ENCODE measurements around the gene UTP4.
"Not testable (repeated sequence)": the region's sequence is repeated elsewhere in the genome, so short reads cannot be mapped to it uniquely, and the experiment has no call there.

Gene UTP4

GRCh38 chr16:69111216-69111875 is 21.1 kb upstream of the UTP4 start:
- no peak for DNase-seq

DNA sequence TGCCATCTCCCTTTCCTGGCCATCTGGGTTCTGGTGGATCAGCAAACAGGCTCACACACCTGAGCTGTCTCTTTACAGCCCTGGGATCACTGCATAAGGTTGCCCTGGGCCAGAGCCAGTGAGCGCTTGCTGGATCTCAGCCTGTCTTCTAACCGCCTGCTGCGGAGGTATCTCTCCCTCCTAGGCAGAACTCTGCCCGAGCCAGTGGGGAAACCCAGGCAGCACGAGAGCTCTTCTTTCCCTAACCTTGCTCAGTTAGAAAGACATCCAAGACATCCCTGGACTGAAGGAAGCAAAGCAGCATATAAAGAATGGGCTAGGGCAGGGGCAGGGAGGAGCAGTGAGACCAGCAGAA is 20.6 kb upstream of the UTP4 start:
- DNase-seq: no peak

DNA sequence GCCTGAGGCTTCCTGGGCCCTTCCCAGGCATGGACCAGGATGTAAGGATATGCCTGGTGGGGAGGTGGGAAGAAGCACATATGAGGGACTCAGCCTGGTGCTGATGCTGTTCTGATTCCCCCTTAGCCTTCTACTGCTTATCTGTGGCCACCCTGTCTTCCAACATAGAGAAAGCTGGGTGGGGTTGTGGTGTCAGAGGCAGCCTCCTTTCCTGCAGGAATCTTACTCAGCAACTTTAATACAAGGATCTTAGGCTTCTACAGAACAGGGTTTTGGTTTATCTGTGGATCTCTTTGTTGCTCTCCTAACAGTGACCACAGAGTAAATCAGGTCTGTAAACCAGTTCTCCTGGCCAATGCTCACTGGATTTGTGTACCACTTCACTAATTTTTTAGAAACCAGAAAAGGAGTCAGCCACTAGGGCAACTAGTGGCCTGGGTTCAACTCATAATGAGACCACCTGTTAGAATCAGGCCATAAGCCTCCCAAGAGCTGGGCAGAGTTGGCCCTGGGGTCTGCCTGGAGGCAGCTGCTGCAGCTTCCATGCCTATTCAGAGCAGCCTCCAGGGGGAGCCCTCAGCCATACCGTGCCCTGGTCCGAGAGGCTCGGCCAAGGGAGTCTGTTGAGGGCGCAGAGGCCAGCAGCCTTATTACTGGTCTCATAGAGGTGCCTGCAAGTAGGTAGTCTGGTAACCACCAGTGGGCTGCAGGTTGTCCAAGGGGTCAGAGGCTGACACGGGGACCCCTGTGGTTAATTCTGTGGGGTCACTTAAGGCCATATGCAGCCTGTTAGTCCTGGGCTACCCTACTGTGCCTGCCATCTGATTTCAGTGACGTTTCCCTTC is 19.9 kb upstream of the UTP4 start:
- no peak for DNase-seq

DNA sequence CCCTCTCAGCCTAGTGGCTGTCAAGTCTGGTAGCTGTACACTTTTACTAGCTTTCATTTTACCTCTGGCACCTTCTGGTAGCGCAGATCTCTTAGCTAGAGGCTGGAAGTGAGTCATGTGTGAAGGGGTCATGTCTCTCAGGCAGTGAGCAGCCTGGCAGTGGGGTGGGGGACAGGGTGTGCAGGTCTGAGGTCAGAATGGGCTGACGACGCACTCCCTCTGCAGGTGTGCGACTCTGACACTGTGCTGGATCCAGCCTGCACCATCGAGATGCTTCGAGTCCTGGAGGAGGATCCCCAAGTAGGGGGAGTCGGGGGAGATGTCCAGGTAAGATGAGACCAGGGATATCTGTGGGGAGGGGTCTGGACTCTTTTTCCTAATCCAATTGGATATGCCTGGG is 19.2 kb upstream of the UTP4 start:
- DNase-seq: no peak

DNA sequence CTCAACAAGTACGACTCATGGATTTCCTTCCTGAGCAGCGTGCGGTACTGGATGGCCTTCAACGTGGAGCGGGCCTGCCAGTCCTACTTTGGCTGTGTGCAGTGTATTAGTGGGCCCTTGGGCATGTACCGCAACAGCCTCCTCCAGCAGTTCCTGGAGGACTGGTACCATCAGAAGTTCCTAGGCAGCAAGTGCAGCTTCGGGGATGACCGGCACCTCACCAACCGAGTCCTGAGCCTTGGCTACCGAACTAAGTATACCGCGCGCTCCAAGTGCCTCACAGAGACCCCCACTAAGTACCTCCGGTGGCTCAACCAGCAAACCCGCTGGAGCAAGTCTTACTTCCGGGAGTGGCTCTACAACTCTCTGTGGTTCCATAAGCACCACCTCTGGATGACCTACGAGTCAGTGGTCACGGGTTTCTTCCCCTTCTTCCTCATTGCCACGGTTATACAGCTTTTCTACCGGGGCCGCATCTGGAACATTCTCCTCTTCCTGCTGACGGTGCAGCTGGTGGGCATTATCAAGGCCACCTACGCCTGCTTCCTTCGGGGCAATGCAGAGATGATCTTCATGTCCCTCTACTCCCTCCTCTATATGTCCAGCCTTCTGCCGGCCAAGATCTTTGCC is 18.0 kb upstream of the UTP4 start:
- DNase-seq: no peak

- DNase-seq: no peak
Measured at GRCh38 chr16:69114976-69115355, 17.5 kb upstream of the UTP4 start.

GRCh38 chr16:69115361-69115760 is 17.1 kb upstream of the UTP4 start:
- DNase-seq: no peak

GRCh38 chr16:69115837-69116236 is 16.6 kb upstream of the UTP4 start:
- DNase-seq: no peak

GRCh38 chr16:69116256-69116875 is 16.1 kb upstream of the UTP4 start:
- DNase-seq: no peak

DNA sequence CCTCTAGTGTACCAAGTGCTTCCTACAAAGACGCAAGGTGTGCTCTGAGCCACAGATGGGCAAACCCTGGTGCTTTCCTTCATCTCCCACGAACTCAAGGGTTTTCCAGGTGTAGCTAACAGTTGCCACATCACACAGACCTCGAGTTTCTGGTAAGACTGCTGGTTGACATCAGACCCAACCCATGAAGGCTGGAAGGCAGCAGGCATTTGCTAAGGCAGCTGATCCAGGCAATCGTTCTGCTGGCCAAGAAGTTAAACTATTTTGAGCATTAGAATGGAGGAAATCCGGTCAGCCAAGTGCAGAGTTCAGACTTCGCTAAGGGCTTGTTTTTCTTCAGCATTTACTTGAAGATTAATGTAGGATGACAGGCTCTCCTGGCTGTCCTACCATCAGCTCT is 15.5 kb upstream of the UTP4 start:
- no peak for DNase-seq

DNA sequence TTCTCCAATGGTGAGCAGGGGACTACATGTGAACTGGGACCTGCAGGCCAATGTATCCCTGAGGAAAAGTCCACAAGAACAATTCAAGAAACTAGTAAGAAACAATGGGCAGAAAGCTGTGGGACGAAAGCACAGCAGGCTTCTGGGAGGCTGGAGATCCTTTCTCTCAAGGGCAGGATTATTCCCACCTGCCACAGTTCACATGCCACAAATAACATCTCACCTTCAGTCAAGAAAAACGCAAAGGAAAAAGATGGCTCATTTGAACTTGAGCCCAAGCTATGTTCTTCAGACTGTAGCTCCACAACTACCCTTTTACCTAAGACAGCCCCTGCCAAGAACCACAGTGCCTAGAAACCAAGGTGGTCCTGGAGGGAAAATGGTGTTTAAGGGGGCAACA is 14.0 kb upstream of the UTP4 start:
- no peak for DNase-seq

DNA sequence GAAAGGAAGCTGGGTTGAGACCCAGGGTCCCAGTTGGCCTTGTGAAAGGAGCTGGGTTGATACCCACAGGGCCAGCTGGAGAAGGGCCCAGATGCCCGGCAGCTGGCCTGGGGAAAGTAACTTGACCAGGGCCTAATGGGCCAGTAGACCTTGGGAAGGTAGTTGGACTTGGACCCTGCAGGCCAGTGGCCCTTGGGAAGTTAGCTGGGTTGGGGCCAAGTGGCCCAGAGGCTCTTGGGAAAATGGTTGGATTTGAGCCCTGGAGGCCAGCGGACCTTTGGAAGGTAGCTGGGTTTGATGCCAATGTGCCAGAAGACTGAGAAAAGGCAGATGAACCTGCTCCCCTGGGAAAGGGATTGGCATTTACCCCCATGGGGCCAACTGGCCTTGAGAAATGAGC is 13.5 kb upstream of the UTP4 start:
- DNase-seq: no peak

DNA sequence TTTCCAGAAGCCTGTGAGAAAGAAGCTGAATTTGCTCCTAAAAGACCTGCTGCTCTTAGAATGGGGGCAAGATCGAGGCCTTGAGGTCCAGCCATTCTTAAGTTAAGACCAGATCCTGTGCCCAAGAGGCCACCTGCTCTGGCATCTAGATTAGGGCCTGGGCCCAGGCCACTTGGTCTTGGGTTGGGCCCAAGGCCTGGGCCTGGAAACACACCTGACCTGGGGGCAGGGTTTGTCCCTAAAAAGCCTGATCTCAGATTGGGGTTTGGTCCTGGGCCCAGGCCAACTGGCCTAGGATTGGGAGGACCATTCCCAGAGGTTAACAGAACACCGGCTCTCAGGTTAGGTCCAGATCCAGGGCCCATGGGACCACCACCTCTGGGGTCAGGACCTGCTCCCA is 12.9 kb upstream of the UTP4 start:
- no peak for DNase-seq

DNA sequence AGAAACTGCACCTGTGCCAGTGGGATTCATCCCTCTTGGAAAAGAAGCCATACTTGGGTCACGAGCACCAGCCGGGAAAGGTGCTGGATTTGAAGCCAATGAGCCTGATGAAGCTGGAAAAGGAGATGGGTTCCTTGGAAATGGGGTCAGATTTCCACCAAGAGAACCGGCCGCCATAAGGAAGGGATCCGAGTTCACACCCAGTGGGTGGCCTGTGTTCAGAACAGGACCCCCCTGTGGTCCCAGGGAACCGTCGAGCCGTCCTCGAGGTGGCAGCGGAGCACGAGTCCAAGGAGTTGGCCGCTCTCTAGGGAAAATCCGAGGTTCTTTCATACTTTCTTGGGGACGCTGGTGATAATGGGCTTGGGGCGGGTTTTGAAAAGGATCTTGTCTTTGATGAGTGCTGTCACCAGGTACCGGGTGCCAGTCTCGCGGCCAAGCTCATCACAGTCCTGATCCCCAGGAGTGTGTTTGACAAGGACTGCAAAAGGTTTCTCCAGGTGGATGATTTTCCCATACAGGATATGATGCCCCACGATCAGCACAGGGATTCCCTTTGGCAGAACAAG is 12.3 kb upstream of the UTP4 start:
- DNase-seq: no peak

DNA sequence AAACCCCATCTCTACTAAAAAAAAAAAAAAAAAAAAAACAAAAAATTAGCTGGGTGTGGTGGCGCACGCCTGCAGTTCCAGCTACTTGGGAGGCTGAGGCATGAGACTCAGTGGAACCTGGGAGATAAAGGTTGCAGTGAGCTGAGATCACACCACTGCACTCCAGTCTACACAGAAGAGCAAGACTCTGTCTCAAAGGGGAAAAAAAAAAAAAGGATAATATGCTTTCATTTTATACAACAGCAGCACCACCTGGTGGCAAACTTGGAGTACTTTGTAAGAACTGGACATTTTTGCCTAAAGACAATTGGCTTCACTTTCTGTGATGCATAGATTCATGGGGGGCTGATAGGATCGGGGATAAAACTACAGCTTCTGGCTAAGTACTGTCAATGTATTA is 8.5 kb upstream of the UTP4 start:
- DNase-seq: no peak

DNA sequence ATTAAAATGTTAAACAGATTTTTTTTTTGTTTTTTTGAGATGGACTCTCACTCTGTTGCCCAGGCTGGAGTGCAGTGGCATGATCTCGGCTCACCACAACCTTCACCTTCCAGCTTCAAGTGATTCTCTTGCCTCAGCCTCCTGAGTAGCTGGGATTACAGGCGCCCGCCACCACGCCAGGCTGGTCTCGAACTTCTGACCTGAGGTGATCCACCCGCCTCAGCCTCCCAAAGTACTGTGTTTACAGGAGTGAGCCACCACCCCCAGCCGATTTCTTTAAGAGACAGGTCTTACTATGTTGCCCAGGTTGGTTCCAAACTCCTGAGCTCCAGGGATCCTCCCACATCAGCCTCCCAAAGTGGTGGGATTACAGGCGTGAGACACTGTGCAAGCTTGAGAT is 8.0 kb upstream of the UTP4 start:
- DNase-seq: not testable (repeated sequence)

DNA sequence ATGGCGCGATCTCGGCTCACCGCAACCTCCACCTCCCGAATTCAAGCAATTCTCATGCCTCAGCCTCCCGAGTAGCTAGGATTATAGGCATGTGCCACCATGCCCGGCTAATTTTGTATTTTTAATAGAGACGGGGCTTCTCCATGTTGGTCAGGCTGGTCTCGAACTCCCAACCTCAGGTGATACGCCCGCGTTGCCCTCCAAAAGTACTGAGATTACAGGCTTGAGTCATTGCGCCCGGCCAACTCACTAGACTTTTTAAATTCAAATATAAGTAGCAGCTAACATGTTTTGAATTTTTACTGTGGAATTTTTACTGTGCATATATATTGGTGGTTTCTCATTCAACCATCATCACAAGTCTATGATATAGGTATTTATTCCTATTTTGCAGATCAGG is 7.5 kb upstream of the UTP4 start:
- not testable (repeated sequence) for DNase-seq

GRCh38 chr16:69126221-69126620 is 6.2 kb upstream of the UTP4 start:
- DNase-seq: no peak

GRCh38 chr16:69126801-69127200 is 5.6 kb upstream of the UTP4 start:
- not testable (repeated sequence) for DNase-seq

DNA sequence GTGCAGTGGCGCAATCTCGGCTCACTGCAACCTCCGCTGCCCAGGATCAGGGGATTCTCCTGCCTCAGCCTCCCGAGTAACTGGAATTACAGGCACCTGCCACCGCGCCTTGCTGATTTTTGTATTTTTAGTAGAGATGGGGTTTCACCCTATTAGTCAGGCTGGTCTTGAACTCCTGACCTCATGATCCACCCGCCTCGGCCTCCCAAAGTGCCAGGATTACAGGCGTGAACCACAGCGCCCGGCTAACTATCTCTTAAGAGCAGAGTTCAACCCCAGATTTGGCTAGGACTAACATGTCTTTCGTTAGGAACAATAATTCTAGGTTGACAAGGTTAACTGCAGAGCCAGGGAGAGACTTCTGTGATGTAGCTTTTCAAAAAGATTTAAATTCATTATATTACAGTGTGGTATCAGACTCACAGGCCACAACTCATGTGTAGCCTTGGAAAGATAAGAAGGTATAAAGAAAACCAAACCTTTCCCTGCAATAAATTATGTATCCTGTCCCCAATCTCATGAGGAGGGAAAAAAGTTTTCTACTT is 4.4 kb upstream of the UTP4 start:
- no peak for DNase-seq

DNA sequence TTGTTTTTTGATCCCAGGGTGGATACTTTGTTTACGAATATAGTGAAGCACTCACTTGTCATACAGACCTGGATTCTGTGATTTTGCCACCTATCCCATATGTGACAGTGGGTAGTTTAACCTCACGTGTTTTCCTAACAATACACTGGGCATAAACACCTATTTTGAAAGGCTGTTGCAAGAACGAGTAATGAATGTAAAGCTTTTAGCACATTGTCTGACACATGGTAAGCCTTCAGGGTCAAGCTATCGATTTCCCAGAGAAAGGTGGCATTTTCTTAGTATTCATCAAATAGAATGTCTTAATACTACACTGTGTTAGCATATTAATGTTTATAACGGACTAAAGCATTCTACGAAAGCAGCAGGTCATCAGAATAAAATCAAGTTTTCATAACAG is 2.0 kb upstream of the UTP4 start:
- no peak for DNase-seq

GRCh38 chr16:69131167-69131838 is 1.1 kb upstream of the UTP4 start:
- DNase-seq: no peak

All from NCI-H1105 (cell line).